CD4-positive, alpha-beta T cell treated with Interleukin-15 for 1 hour (primary cell): ENCODE measurements around the gene EFHC2.

ENCODE experiments used
- DNase-seq: peaks from one replicate; pipeline ENCODE4 v3.0.0-alpha.2; 2020

Gene EFHC2

GRCh38 chrX:44144177-44144945 is 199.1 kb downstream of the EFHC2 start:
- DNase-seq: no peak

GRCh38 chrX:44143061-44143602 is 200.3 kb downstream of the EFHC2 start:
- DNase-seq: no peak

GRCh38 chrX:44130189-44130588 is 213.3 kb downstream of the EFHC2 start:
- no peak for DNase-seq

GRCh38 chrX:44113337-44113736 is 230.1 kb downstream of the EFHC2 start:
- DNase-seq: no peak

- no peak for DNase-seq
These were observed 236.6 kb downstream of the EFHC2 start for GRCh38 chrX:44106864-44107263.

- DNase-seq: no peak
These were observed 238.1 kb downstream of the EFHC2 start for GRCh38 chrX:44105228-44105913.

- DNase-seq: no peak
These were observed 238.8 kb downstream of the EFHC2 start for GRCh38 chrX:44104699-44105098.

- no peak for DNase-seq
These were observed 242.2 kb downstream of the EFHC2 start for GRCh38 chrX:44101281-44101680.

GRCh38 chrX:44099366-44099765 is 244.1 kb downstream of the EFHC2 start:
- no peak for DNase-seq
